Epithelial cell of esophagus (primary cell): ENCODE measurements around the gene NTF3.

Experiments
- DNase-seq: peaks from one replicate; pipeline ENCODE4 v3.0.0; 2010; ENCODE audit warnings: low read depth
- H3K4me3 ChIP-seq: 2 replicates; pipeline ENCODE4 v1.5.1; 2011; ENCODE audit warnings: mild to moderate bottlenecking, low read length, control low read depth
- TF ChIP-seq, protein P1 (sequence below): IDR thresholded peaks from 2 replicates; pipeline ENCODE4 v1.5.1; 2011; ENCODE audit warnings: low read depth, mild to moderate bottlenecking, low read length, control low read depth, inconsistent platforms; ENCODE audit not compliant: insufficient read depth; ENCODE audit errors: missing control alignments

The NTF3 gene

DNA sequence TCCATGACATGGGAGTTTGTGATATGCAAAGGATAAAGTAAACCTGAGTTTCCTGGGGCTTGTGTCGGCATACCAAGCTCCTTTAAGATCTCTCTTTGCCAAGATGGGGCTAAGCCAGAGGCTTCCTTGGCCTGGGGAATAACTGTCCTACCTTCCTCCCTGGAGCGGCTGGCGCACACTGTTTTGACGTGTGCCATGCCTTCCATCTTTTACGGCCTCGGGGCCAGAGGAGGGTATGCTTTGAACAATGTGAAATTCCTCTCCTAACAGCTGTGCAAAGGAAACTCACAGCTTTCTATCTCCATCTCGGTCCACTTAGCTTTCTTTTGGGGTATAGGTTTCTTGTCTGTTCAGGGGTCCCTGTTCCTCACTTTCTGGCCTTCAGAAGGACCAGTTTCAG is 55.2 kb downstream of the NTF3 start:
- H3K4me3 ChIP-seq, result no peak overlapping the region
- TF ChIP-seq, protein P1, sequence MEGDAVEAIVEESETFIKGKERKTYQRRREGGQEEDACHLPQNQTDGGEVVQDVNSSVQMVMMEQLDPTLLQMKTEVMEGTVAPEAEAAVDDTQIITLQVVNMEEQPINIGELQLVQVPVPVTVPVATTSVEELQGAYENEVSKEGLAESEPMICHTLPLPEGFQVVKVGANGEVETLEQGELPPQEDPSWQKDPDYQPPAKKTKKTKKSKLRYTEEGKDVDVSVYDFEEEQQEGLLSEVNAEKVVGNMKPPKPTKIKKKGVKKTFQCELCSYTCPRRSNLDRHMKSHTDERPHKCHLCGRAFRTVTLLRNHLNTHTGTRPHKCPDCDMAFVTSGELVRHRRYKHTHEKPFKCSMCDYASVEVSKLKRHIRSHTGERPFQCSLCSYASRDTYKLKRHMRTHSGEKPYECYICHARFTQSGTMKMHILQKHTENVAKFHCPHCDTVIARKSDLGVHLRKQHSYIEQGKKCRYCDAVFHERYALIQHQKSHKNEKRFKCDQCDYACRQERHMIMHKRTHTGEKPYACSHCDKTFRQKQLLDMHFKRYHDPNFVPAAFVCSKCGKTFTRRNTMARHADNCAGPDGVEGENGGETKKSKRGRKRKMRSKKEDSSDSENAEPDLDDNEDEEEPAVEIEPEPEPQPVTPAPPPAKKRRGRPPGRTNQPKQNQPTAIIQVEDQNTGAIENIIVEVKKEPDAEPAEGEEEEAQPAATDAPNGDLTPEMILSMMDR, result no peak

DNA sequence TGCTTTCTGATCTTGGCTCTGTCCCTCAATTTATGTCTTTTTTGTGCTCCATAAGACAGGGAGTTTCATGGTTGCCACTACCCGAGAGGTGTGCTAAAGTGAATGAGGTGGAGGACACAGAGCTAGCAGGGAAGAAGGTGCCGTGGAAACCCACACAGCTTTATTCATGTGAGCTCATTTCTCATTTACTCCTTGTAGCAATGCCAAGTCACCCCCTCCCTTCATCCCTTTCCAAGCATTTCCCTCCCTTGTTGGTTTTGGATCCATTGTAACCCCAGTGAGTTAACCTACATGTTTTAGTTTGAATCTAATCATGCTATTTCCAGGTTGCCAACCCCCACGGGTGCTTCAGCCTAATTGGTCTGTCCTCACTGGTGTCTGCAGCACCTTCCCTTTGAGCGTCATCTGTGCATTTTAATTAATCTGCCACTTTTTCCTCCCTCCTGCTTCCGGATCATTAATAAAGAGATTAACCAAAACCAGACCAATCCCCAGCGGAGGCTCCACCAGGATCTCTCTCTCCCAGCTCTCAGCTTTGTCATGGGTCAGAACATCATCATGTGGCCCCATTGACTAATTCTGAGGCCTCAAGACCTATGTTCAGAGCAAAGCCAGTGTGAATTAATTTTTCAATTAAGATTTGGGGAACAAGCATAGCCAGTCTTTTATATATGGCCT is 56.2 kb downstream of the NTF3 start:
- no peak overlapping the region for H3K4me3 ChIP-seq
- TF ChIP-seq, protein P1, result no peak
- no peak for DNase-seq

More for the DNA sequence above, 55.2 kb downstream of the NTF3 start:
- DNase-seq, result no peak

DNA sequence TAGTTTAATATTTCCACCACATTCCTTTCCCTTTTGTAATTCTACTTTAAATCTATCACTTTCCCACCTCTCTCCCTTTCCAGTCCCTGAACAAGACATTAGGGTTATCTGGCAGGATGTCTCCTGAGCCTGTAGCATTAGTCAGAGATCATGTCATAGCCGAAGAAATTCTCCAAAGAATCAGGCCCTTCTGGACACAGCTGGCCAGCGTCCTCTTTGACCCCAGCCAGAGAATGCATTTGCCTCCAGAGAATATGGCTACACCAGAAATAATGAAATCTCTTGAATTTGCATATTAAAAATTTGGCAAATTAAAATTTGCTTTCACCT is 56.7 kb downstream of the NTF3 start:
- TF ChIP-seq, protein P1, result no peak
- DNase-seq, result no peak
- no peak overlapping the region for H3K4me3 ChIP-seq

DNA sequence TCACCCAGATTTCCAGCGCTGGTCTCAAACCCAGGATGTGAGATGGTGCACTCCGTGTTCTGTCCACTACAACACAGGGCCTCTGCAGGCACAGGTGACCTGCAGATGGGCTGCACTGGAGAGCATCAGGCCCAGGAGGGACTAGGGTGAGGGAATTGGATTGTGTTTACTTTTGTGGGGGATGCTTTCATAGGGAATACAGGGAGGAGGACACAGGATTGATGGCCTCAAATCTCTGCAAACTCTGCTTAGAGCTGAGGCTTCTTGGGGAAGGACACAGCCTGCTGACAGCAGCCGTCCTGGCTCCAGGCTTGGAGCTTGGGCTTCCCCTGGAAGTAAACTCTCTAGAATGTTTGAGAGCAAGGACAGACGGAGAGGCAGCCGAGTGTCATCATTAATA is 57.1 kb downstream of the NTF3 start:
- TF ChIP-seq, protein P1, result no peak
- H3K4me3 ChIP-seq, result no peak overlapping the region
- DNase-seq, result no peak

DNA sequence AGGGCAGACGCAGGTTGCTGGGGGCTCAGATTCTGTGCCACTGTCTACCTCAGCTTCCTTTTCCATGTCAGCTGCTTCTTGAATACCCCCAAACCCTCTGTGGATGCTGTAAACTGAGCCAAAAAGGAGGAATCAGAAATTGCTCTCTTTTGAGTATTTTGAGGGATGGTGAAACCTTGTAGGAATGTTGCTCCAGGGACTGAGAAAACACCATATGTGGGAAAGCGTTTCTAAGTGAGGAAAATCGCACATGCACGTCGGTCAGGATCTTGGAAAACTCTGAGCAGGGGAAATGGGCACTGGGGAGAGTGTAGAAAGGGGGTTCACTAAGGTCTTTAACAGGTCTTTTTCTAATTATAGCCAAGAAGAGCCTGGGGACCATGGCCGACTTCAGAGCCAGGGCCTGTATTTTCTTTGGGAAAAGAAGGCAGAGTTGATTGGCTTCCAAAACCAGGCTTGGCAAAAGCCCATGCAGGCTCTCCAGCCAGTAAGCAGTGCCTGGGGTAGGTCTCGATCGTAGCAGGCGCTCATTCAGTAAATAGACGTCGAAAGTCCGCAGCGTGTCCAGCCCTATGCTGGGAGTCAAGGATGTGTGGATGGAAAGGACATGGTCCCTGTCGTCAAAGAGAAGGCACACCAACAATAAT is 58.0 kb downstream of the NTF3 start:
- H3K4me3 ChIP-seq, result no peak overlapping the region
- TF ChIP-seq, protein P1, result no peak
- no peak for DNase-seq

DNA sequence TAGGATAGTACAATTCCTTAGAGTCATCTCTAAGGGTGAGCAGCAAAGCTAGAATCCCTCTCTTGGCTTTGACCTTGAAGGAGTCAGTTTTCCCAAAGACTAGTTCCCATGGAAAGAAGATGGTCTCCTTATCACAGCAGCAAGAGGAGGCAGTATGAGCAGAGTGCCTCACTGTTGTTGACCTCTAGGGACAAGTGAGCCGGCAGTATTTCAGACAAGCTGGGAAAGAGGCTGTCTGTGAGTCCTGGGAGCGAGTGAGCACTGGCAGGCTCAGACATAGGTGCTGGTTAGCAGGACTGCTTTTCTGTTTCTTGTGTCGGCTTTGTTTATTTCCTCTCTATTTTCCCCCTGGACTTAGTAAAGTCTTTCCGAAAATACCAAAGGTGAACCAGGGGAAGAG is 60.7 kb downstream of the NTF3 start:
- no peak overlapping the region for H3K4me3 ChIP-seq
- no peak for DNase-seq
- TF ChIP-seq, protein P1, result no peak

DNA sequence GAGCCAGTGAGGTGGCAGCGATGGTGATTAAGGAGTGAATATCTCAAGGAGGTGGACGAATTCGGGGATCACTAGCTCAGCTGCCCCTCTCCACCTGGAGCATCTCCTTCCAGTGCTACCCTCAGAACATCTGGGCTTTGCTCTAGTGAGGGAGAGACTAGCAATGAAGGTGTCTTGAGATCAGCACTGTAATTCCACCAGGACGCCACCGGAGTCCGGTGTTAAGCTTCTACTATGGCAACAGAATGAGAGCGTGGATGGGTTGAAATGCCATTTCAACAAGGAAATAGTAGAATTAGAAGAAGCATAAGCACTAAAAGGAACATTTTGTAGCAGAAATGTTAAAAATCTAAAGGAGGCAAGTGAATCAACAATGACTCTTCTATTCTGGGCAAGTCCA is 61.1 kb downstream of the NTF3 start:
- no peak overlapping the region for H3K4me3 ChIP-seq
- TF ChIP-seq, protein P1, result no peak
- DNase-seq, result no peak
